Retinal pigment epithelial cell (primary cell): ENCODE measurements around the gene DYNLT4.
A peak's percentile ranks its signal among the peaks of the same experiment; 100 is the strongest.
"Not testable (repeated sequence)": the region's sequence is repeated elsewhere in the genome, so short reads cannot be mapped to it uniquely, and the experiment has no call there.

Source experiments
- DNase-seq: peaks from one replicate; pipeline ENCODE4 v3.0.0-alpha.2; 2010; ENCODE audit warnings: low read depth
- H3K4me3 ChIP-seq: 2 replicates; pipeline ENCODE4 v1.5.1; 2011; ENCODE audit warnings: mild to moderate bottlenecking, low read length, control low read depth, moderate library complexity
- CTCF ChIP-seq: conservative IDR thresholded peaks from 2 replicates; pipeline ENCODE4 v1.5.1; 2011; ENCODE audit warnings: low read depth, low read length, control low read depth, inconsistent platforms

Gene DYNLT4

GRCh38 chr1:44812822-44813543 is 5.8 kb upstream of the DYNLT4 start:
- no peak for DNase-seq
- no peak for TF ChIP-seq CTCF
- H3K4me3 ChIP-seq: no peak overlapping the region

- H3K4me3 ChIP-seq: peak overlapping the region; percentile 2
- DNase-seq: no peak
- TF ChIP-seq CTCF: no peak
Measured at GRCh38 chr1:44811234-44811633, 4.1 kb upstream of the DYNLT4 start.

GRCh38 chr1:44810762-44811105 is 3.6 kb upstream of the DYNLT4 start:
- DNase-seq, H3K4me3 ChIP-seq: not testable (repeated sequence)

- H3K4me3 ChIP-seq: peak overlapping the region; percentile 59
- DNase-seq: no peak
- no peak for TF ChIP-seq CTCF
Measured at GRCh38 chr1:44810101-44810761, 3.1 kb upstream of the DYNLT4 start.

GRCh38 chr1:44808938-44809917 is 2.1 kb upstream of the DYNLT4 start:
- no peak for DNase-seq
- peak; percentile 26 for TF ChIP-seq CTCF
- H3K4me3 ChIP-seq: peak overlapping the region; percentile 59

GRCh38 chr1:44808063-44808937 is 1.1 kb upstream of the DYNLT4 start, which contains the start of gene BTBD19:
BTBD19 (plus strand) TSS chr1:44808523; CDS start chr1:44808821, 298 bp downstream.
- H3K4me3 ChIP-seq: peak within 1 kb of the TSS; percentile 59
- DNase-seq: peak; percentile 78
- TF ChIP-seq CTCF: no peak
